ENCODE results near the gene ADAMTSL2. TPM values are rescaled to one million over a fixed set of nuclear protein-coding genes. Genes with fewer than 3 reads are reported as not detected.
A peak's percentile ranks its signal among the peaks of the same experiment; 100 is the strongest.

Gene ADAMTSL2
- polyA plus RNA-seq, 1 donor (not counting 4 experiments of a cell fraction or from before 2014, with no cell fraction given): not detected

DNA sequence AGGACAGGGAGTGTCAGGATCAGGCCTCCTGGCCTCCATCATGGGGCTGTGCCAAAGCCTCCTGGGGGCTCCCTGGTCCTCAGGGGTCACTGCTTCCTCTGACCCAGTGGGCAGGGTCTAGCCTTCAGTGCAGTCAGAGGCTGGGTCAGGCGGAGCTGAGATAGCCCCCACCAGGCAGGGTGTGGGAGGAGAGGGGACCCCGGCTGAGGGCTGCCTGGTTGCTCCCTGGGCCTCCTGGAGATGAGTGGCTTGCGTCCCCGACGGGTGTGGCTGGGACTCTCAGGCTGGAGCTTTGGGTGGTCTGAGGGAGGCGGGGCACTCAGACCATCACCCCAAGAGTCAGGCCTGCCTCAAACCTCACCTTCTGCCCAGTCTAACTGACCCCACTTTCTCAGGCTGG, 53.0 kb downstream of the ADAMTSL2 start:
- dilution Hi-C loops (cut with MboI; ENCODE audit: extremely low pct_ligation_motif_present, low sequenced_read_pairs): no loop called here
- TF ChIP-seq, protein P1, sequence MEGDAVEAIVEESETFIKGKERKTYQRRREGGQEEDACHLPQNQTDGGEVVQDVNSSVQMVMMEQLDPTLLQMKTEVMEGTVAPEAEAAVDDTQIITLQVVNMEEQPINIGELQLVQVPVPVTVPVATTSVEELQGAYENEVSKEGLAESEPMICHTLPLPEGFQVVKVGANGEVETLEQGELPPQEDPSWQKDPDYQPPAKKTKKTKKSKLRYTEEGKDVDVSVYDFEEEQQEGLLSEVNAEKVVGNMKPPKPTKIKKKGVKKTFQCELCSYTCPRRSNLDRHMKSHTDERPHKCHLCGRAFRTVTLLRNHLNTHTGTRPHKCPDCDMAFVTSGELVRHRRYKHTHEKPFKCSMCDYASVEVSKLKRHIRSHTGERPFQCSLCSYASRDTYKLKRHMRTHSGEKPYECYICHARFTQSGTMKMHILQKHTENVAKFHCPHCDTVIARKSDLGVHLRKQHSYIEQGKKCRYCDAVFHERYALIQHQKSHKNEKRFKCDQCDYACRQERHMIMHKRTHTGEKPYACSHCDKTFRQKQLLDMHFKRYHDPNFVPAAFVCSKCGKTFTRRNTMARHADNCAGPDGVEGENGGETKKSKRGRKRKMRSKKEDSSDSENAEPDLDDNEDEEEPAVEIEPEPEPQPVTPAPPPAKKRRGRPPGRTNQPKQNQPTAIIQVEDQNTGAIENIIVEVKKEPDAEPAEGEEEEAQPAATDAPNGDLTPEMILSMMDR (optimal IDR thresholded peaks at IDR 0.05 in 1 of 3, IDR thresholded peaks at IDR 0.05 in 1 of 3, conservative IDR thresholded peaks at IDR 0.05 in 1 of 3; ENCODE audit: extremely low read depth in 1 of 3, insufficient read depth in 2 of 3, low read length in 3 of 3): no peak
- TF ChIP-seq EZH2 (IDR thresholded peaks at IDR 0.05; ENCODE audit: low read length): no peak
- Histone ChIP-seq H3K4me2 (ENCODE audit: control insufficient read depth, extremely low read depth, insufficient read depth, low read depth, low read length) (no peak overlapping the region), H3K27me3 (ENCODE audit: control insufficient read depth, extremely low read depth, insufficient read depth, low read length) (peaks cover 40% of the 10 kb centered on the region), H4K20me1 (ENCODE audit: control insufficient read depth, extremely low read depth, insufficient read depth, low read length) (no peaks in the 10 kb centered on the region), H3K9me3 (ENCODE audit: control insufficient read depth, low read depth, low read length) (peaks cover 4% of the 10 kb centered on the region), H3K9ac (ENCODE audit: control insufficient read depth, extremely low read depth, insufficient read depth, low read length) (no peak overlapping the region), H3K9me1 (ENCODE audit: control insufficient read depth, extremely low read depth, insufficient read depth, low read length) (no peaks in the 10 kb centered on the region), H3K79me2 (ENCODE audit: control insufficient read depth, insufficient read depth, low read length) (no peaks in the 10 kb centered on the region), H3K36me3 (ENCODE audit: control insufficient read depth in 2 of 2, extremely low read depth in 1 of 2, insufficient read depth in 2 of 2, low read length in 2 of 2) (no peaks in the 10 kb centered on the region), H3K27ac (ENCODE audit: control insufficient read depth, insufficient read depth, low read length) (no peak overlapping the region), H2AFZ (ENCODE audit: control insufficient read depth, low read length) (no peak overlapping the region), H3K4me1 (ENCODE audit: control insufficient read depth, extremely low read depth, insufficient read depth, low read length) (no peaks in the 10 kb centered on the region), H3K4me3 (ENCODE audit: control insufficient read depth in 2 of 3, extremely low read depth in 1 of 3, insufficient read depth in 2 of 3, low read depth in 1 of 3, low read length in 3 of 3) (no peak overlapping the region)
- no peak for FAIRE-seq
- no peak for DNase-seq (ENCODE audit: low read depth, low spot score)

DNA sequence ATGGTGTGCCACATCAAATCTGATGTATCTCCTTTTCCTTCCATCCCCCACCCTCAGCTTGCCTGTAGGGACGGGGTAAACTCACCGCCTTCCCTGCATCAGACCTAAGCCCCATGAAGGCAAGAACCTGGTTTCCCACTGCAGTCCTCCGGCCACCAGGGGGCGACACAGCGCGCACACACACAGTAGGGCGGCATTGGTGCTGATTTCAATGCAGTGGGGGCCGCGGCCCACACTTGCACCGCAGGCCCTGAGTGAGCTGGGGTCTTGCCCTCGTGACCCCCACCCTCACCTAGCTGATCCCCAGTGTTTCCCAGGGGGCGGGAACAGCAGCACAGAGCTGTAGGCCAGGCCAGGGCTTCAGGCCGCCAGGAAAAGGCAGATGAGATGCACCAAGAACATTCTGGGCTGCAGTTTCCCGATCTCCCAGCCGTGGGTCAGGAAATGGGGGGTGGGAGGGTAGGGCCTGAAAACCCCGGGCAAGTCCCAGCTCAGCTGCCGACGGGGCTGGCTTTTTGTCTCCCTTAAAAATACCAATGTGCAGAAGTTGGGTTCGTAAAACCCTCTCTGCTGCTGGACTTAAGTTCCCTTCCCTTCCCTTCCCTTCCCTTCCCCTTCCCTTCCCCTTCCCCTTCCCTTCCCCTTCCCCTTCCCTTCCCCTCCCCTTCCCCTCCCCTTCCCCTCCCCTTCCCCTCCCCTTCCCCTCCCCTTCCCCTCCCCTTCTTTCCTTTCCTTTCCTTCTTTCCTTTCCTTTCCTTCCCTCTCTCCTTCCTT, 55.1 kb downstream of the ADAMTSL2 start:
- H4K20me1 ChIP-seq (ENCODE audit: control insufficient read depth, extremely low read depth, insufficient read depth, low read length): no peaks in the 10 kb centered on the region
- no peak overlapping the region for H3K4me2 ChIP-seq (ENCODE audit: control insufficient read depth, extremely low read depth, insufficient read depth, low read depth, low read length)
- no peaks in the 10 kb centered on the region for H3K4me1 ChIP-seq (ENCODE audit: control insufficient read depth, extremely low read depth, insufficient read depth, low read length)
- H3K9me1 ChIP-seq (ENCODE audit: control insufficient read depth, extremely low read depth, insufficient read depth, low read length): no peaks in the 10 kb centered on the region
- no peak overlapping the region for H3K4me3 ChIP-seq (ENCODE audit: control insufficient read depth in 2 of 3, extremely low read depth in 1 of 3, insufficient read depth in 2 of 3, low read depth in 1 of 3, low read length in 3 of 3)
- no peak overlapping the region for H3K9ac ChIP-seq (ENCODE audit: control insufficient read depth, extremely low read depth, insufficient read depth, low read length)
- no peak overlapping the region for H3K27ac ChIP-seq (ENCODE audit: control insufficient read depth, insufficient read depth, low read length)
- no peaks in the 10 kb centered on the region for H3K79me2 ChIP-seq (ENCODE audit: control insufficient read depth, insufficient read depth, low read length)
- FAIRE-seq: no peak
- TF ChIP-seq EZH2 (IDR thresholded peaks at IDR 0.05; ENCODE audit: low read length): no peak
- TF ChIP-seq, protein P1 (optimal IDR thresholded peaks at IDR 0.05 in 1 of 3, IDR thresholded peaks at IDR 0.05 in 1 of 3, conservative IDR thresholded peaks at IDR 0.05 in 1 of 3; ENCODE audit: extremely low read depth in 1 of 3, insufficient read depth in 2 of 3, low read length in 3 of 3): peak; percentile 36 to 58 (median 45)
- H2AFZ ChIP-seq (ENCODE audit: control insufficient read depth, low read length): no peak overlapping the region
- no peaks in the 10 kb centered on the region for H3K36me3 ChIP-seq (ENCODE audit: control insufficient read depth in 2 of 2, extremely low read depth in 1 of 2, insufficient read depth in 2 of 2, low read length in 2 of 2)
- no peak for DNase-seq (ENCODE audit: low read depth, low spot score)
- H3K27me3 ChIP-seq (ENCODE audit: control insufficient read depth, extremely low read depth, insufficient read depth, low read length): peaks cover 22% of the 10 kb centered on the region
- dilution Hi-C loops (cut with MboI; ENCODE audit: extremely low pct_ligation_motif_present, low sequenced_read_pairs): no loop called here
- peaks cover 4% of the 10 kb centered on the region for H3K9me3 ChIP-seq (ENCODE audit: control insufficient read depth, low read depth, low read length)
